BJ (cell line): Measurements from ENCODE around the gene ISOC2. TPM values are rescaled to one million over a fixed set of nuclear protein-coding genes. Genes with fewer than 3 reads are reported as not detected.

Experiments
- CTCF ChIA-PET: fragments of 350-600 bp; formaldehyde crosslinking; extraction: SDS; loops from one replicate; lab custom pipeline; 2021; ENCODE audit warnings: antibody characterized with exemption, inconsistent platforms; lab: Yijun Ruan, JAX
- POLR2A ChIA-PET: fragments of 300-600 bp; sonication (Branson Sonifier 250); formaldehyde crosslinking; extraction: SDS; loops from one replicate; lab custom pipeline; 2021; ENCODE audit warnings: antibody characterized with exemption; lab: Charles Lee
- DNase-seq: peaks from one replicate; pipeline ENCODE4 v3.0.0-alpha.2; 2011; ENCODE audit warnings: low read depth
- H3K27me3 ChIP-seq: 2 replicates; pipeline ENCODE4 v1.6.0; 2011; ENCODE audit warnings: low read length; ENCODE audit not compliant: control insufficient read depth, insufficient read depth
- H3K36me3 ChIP-seq: 2 replicates; pipeline ENCODE4 v1.5.1; 2011; ENCODE audit warnings: low read length; ENCODE audit not compliant: control insufficient read depth, insufficient read depth
- H3K4me3 ChIP-seq: 2 replicates; pipeline ENCODE4 v1.5.1; 2011; ENCODE audit warnings: low read depth, mild to moderate bottlenecking, control low read depth, low read length
- CTCF ChIP-seq: IDR thresholded peaks from 2 replicates; pipeline ENCODE4 v1.5.1; 2011; ENCODE audit warnings: low read depth, mild to moderate bottlenecking, control low read depth, inconsistent platforms, low read length, moderate library complexity; ENCODE audit not compliant: insufficient read depth
- polyA plus RNA-seq: library from polyadenylated mRNA; depleted of rRNA; stranded (reverse); fragments of >200 nt; gene quantifications from 2 replicates; pipeline ENCODE4 v1.2.3, GENCODE V29; 2011

Gene ISOC2
- polyA plus RNA-seq, 1 experiment = 123 TPM

- ChIA-PET POLR2A (interaction anchor here (0.6 kb wide), 1 partner anchor 353 kb away, joined by 10 read pairs; no protein-coding TSS in a partner anchor), CTCF (interaction anchor here (1.3 to 10.9 kb wide), 4 partner anchors 10 to 352 kb away, joined by 4 to 106 read pairs (median 25); no protein-coding TSS in a partner anchor)
- DNase-seq = no peak
- peak overlapping the region; percentile 39 for H3K4me3 ChIP-seq
- H3K36me3 ChIP-seq = peaks cover 8% of the 10 kb centered on the region
- H3K27me3 ChIP-seq = no peaks in the 10 kb centered on the region
- TF ChIP-seq CTCF = no peak
Observed at GRCh38 chr19:55493645-55494171, 32.3 kb upstream of the ISOC2 start.

- H3K4me3 ChIP-seq = peak overlapping the region; percentile 39
- no peak for DNase-seq
- H3K27me3 ChIP-seq = no peaks in the 10 kb centered on the region
- no peak for TF ChIP-seq CTCF
- ChIA-PET CTCF (interaction anchor here (1.3 to 10.9 kb wide), 5 partner anchors 11 to 352 kb away, joined by 4 to 106 read pairs (median 5); partner anchors contain the start of gene ZNF628), POLR2A (interaction anchor here (0.6 to 0.7 kb wide), 2 partner anchors 11 to 352 kb away, joined by 10 to 11 read pairs; no protein-coding TSS in a partner anchor)
- peaks cover 6% of the 10 kb centered on the region for H3K36me3 ChIP-seq
Observed at GRCh38 chr19:55493052-55493644, 31.7 kb upstream of the ISOC2 start.

GRCh38 chr19:55492362-55492944, 31.0 kb upstream of the ISOC2 start:
- ChIA-PET POLR2A (interaction anchor here (0.7 kb wide), 1 partner anchor 11 kb away, joined by 11 read pairs; no protein-coding TSS in a partner anchor), CTCF (interaction anchor here (2.1 to 10.9 kb wide), 3 partner anchors 12 to 25 kb away, joined by 5 to 106 read pairs (median 45); partner anchors contain the start of gene ZNF628)
- H3K27me3 ChIP-seq = no peaks in the 10 kb centered on the region
- no peak for TF ChIP-seq CTCF
- DNase-seq = no peak
- no peak overlapping the region for H3K4me3 ChIP-seq
- peaks cover 2% of the 10 kb centered on the region for H3K36me3 ChIP-seq

- ChIA-PET POLR2A (no interaction called here), CTCF (interaction anchor here (1.2 to 10.9 kb wide), 5 partner anchors 12 to 141 kb away, joined by 3 to 106 read pairs (median 10); partner anchors contain the start of genes ZNF628 and ZNF865)
- H3K4me3 ChIP-seq = no peak overlapping the region
- no peak for DNase-seq
- H3K27me3 ChIP-seq = no peaks in the 10 kb centered on the region
- TF ChIP-seq CTCF = no peak
- H3K36me3 ChIP-seq = peaks cover 2% of the 10 kb centered on the region
Observed at GRCh38 chr19:55491546-55492360, 30.3 kb upstream of the ISOC2 start.
